ENCODE data around the gene ENTREP3. TPM values are rescaled to one million over a fixed set of nuclear protein-coding genes. Genes with fewer than 3 reads are reported as not detected.

ENTREP3 gene
- total and polyA plus RNA-seq, 9 donors: 9.3 to 22.4 (median 19.4) TPM

- H3K4me3 ChIP-seq: no peak overlapping the region
- TF ChIP-seq, protein P1, sequence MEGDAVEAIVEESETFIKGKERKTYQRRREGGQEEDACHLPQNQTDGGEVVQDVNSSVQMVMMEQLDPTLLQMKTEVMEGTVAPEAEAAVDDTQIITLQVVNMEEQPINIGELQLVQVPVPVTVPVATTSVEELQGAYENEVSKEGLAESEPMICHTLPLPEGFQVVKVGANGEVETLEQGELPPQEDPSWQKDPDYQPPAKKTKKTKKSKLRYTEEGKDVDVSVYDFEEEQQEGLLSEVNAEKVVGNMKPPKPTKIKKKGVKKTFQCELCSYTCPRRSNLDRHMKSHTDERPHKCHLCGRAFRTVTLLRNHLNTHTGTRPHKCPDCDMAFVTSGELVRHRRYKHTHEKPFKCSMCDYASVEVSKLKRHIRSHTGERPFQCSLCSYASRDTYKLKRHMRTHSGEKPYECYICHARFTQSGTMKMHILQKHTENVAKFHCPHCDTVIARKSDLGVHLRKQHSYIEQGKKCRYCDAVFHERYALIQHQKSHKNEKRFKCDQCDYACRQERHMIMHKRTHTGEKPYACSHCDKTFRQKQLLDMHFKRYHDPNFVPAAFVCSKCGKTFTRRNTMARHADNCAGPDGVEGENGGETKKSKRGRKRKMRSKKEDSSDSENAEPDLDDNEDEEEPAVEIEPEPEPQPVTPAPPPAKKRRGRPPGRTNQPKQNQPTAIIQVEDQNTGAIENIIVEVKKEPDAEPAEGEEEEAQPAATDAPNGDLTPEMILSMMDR (IDR thresholded peaks at IDR 0.05): no peak
- no peak for TF ChIP-seq POLR2A (IDR thresholded peaks at IDR 0.05)
- TF ChIP-seq EP300 (IDR thresholded peaks at IDR 0.05): no peak
- H3K36me3 ChIP-seq: no peaks in the 10 kb centered on the region
- intact Hi-C loops (cut with DNase I): no loop called here
- WGBS, 3 donors: 91 to 92% (median 91%) methylated on average over 8 of the region's 8 CpGs
- H3K9me3 ChIP-seq: no peaks in the 10 kb centered on the region
- DNase-seq: no peak
- no peaks in the 10 kb centered on the region for H3K27me3 ChIP-seq
- peaks cover 3% of the 10 kb centered on the region for H3K4me1 ChIP-seq (ENCODE audit: insufficient read depth)
- no peak overlapping the region for H3K27ac ChIP-seq
Observed at GRCh38 chr1:155300024-155300423, 44.7 kb upstream of the ENTREP3 start.

GRCh38 chr1:155297384-155297783 is 42.1 kb upstream of the ENTREP3 start:
- no peaks in the 10 kb centered on the region for H3K36me3 ChIP-seq
- 52 to 59% (median 52%) methylated on average over 7 of the region's 7 CpGs for WGBS, 3 donors

GRCh38 chr1:155296661-155297060 is 41.4 kb upstream of the ENTREP3 start:
- Histone ChIP-seq H3K27ac (no peak overlapping the region), H3K27me3 (no peaks in the 10 kb centered on the region), H3K9me3 (no peaks in the 10 kb centered on the region), H3K36me3 (no peaks in the 10 kb centered on the region), H3K4me1 (ENCODE audit: insufficient read depth) (peaks cover 3% of the 10 kb centered on the region), H3K4me3 (no peak overlapping the region)
- 51 to 63% (median 53%) methylated on average over 3 of the region's 3 CpGs for WGBS, 3 donors
- DNase-seq: no peak
- intact Hi-C loops (cut with DNase I): no loop called here
- TF ChIP-seq POLR2A (IDR thresholded peaks at IDR 0.05): no peak
- TF ChIP-seq, protein P1 (IDR thresholded peaks at IDR 0.05): no peak
- TF ChIP-seq EP300 (IDR thresholded peaks at IDR 0.05): no peak

More at GRCh38 chr1:155297384-155297783, 42.1 kb upstream of the ENTREP3 start:
- no peaks in the 10 kb centered on the region for H3K9me3 ChIP-seq
- H3K27ac ChIP-seq: no peak overlapping the region
- peaks cover 3% of the 10 kb centered on the region for H3K4me1 ChIP-seq (ENCODE audit: insufficient read depth)
- no peak for TF ChIP-seq POLR2A (IDR thresholded peaks at IDR 0.05)
- no peaks in the 10 kb centered on the region for H3K27me3 ChIP-seq
- DNase-seq: no peak
- intact Hi-C loops (cut with DNase I): no loop called here
- H3K4me3 ChIP-seq: no peak overlapping the region

DNA sequence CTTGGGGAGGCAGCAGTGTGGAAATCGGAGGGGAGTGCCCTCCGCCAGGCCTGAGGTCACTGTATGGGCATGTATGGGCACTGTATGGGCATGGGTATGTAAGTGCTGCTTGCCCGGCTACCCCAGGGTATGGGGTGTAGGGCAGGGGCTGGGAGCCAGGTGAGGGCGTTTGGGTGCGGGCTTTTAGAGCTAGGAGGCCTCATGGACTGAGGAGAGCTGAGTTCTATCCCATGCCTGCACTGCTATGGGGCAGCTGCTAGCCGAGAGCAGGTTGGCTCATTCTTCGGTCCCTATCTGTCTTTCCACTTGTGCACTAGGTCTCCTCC is 40.6 kb upstream of the ENTREP3 start:
- intact Hi-C loops (cut with DNase I): no loop called here
- Histone ChIP-seq H3K4me1 (ENCODE audit: insufficient read depth) (peaks cover 3% of the 10 kb centered on the region), H3K9me3 (no peaks in the 10 kb centered on the region), H3K4me3 (no peak overlapping the region), H3K27ac (no peak overlapping the region), H3K27me3 (no peaks in the 10 kb centered on the region), H3K36me3 (no peaks in the 10 kb centered on the region)
- no peak for DNase-seq
- WGBS, 3 donors: 80 to 86% (median 80%) methylated on average over 7 of the region's 7 CpGs
- TF ChIP-seq EP300 (IDR thresholded peaks at IDR 0.05) (no peak), POLR2A (IDR thresholded peaks at IDR 0.05) (no peak)
- TF ChIP-seq, protein P1 (IDR thresholded peaks at IDR 0.05): no peak

GRCh38 chr1:155295183-155295941 is 40.1 kb upstream of the ENTREP3 start:
- intact Hi-C loops (cut with DNase I): no loop called here
- H3K27ac ChIP-seq: no peak overlapping the region
- H3K27me3 ChIP-seq: no peaks in the 10 kb centered on the region
- no peak overlapping the region for H3K4me3 ChIP-seq
- TF ChIP-seq, protein P1 (IDR thresholded peaks at IDR 0.05): no peak
- TF ChIP-seq POLR2A (IDR thresholded peaks at IDR 0.05): no peak
- no peak for TF ChIP-seq EP300 (IDR thresholded peaks at IDR 0.05)
- H3K4me1 ChIP-seq (ENCODE audit: insufficient read depth): peaks cover 3% of the 10 kb centered on the region
- WGBS, 3 donors: 7 to 18% (median 11%) methylated on average over 21 to 47 of the region's 47 CpGs
- no peaks in the 10 kb centered on the region for H3K9me3 ChIP-seq
- DNase-seq: no peak
- no peaks in the 10 kb centered on the region for H3K36me3 ChIP-seq

Measured in ovary (tissue), 9 donors.